Epithelial cell of esophagus (primary cell): ENCODE results near the gene ZRANB2.
A peak's percentile ranks its signal among the peaks of the same experiment; 100 is the strongest.

Experiments
- DNase-seq: peaks from one replicate; pipeline ENCODE4 v3.0.0; 2010; ENCODE audit warnings: low read depth
- H3K4me3 ChIP-seq: 2 replicates; pipeline ENCODE4 v1.5.1; 2011; ENCODE audit warnings: mild to moderate bottlenecking, low read length, control low read depth
- TF ChIP-seq, protein P1 (sequence below): IDR thresholded peaks from 2 replicates; pipeline ENCODE4 v1.5.1; 2011; ENCODE audit warnings: low read depth, mild to moderate bottlenecking, low read length, control low read depth, inconsistent platforms; ENCODE audit not compliant: insufficient read depth; ENCODE audit errors: missing control alignments

Gene ZRANB2

DNA sequence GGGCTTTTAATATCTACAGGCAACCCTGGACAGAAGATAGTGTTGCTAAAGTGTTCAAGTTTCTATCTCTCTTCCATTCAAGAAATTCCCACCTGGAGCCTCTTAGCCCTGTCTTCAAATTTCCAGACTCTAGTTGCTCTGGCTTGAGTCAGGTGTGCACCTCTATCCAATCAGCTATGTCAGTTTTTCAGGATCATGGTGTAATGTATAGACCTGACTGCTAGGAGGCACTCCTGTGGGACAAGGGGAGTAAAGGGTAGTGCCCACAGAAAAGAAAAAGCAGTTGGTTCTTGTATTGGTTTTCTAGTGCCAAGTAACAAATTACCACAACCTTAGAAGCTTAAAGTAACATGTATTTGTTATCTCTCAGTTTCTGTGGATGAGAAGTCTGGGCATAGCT is 6.2 kb upstream of the ZRANB2 start:
- H3K4me3 ChIP-seq: no peak overlapping the region
- no peak for DNase-seq
- TF ChIP-seq, protein P1, sequence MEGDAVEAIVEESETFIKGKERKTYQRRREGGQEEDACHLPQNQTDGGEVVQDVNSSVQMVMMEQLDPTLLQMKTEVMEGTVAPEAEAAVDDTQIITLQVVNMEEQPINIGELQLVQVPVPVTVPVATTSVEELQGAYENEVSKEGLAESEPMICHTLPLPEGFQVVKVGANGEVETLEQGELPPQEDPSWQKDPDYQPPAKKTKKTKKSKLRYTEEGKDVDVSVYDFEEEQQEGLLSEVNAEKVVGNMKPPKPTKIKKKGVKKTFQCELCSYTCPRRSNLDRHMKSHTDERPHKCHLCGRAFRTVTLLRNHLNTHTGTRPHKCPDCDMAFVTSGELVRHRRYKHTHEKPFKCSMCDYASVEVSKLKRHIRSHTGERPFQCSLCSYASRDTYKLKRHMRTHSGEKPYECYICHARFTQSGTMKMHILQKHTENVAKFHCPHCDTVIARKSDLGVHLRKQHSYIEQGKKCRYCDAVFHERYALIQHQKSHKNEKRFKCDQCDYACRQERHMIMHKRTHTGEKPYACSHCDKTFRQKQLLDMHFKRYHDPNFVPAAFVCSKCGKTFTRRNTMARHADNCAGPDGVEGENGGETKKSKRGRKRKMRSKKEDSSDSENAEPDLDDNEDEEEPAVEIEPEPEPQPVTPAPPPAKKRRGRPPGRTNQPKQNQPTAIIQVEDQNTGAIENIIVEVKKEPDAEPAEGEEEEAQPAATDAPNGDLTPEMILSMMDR: no peak

GRCh38 chr1:71086331-71086730 is 5.5 kb upstream of the ZRANB2 start:
- peak; percentile 93 for DNase-seq
- H3K4me3 ChIP-seq: no peak overlapping the region
- TF ChIP-seq, protein P1: no peak

DNA sequence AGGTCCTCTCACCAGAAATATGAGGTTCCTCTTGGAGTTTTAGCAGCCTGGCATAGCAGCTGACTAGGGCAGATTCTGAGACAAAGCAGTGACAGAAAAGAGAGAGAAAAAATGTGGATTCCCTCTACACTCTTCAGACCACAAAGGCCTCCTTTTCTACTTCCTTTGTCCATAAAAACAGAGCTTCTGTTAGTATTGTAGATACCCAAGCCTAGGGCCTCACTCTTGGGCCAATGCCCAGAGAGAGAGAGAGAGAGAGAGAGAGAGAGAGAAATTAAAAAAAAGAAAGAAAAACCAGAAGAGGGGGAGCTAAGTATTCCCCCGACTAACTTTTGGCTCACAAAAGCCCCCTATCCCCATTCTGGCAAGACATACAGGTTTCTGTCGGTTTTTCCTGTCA is 2.4 kb upstream of the ZRANB2 start:
- TF ChIP-seq, protein P1: no peak
- no peak for DNase-seq
- H3K4me3 ChIP-seq: no peak overlapping the region

GRCh38 chr1:71081697-71082080 is 854 bp upstream of the ZRANB2 start:
- DNase-seq: no peak
- TF ChIP-seq, protein P1: no peak
- H3K4me3 ChIP-seq: peak overlapping the region; percentile 98

DNA sequence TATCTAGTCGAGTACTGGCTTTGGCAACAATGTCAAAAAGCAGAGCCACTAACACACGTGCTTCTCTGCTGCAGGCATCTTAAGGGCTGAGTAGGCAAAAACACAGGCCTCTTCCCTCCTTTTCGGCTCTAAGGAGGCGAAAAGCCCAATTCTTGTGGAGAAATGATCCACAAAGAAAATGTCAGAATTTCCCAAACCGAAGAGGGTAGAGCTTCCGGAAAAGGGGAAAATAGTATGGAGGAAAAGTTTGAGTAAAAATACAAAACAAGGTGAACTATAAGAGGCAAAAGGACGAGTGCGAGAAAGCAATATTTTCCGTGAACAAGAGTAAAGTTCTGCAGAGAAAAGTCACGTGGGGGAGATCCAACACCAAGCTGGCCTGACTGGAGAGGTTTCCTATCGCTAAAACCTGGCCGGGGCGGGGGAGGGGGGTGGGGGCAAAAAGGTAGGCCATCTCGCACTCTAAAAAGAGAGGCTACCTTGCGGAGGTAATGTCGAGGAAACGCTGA is 551 bp downstream of the ZRANB2 start:
- peak overlapping the region; percentile 98 for H3K4me3 ChIP-seq
- TF ChIP-seq, protein P1: no peak
- DNase-seq: peak; percentile 32

- no peak for DNase-seq
- TF ChIP-seq, protein P1: no peak
- no peak overlapping the region for H3K4me3 ChIP-seq
These were observed 6.2 kb downstream of the ZRANB2 start for GRCh38 chr1:71074681-71075080.

- DNase-seq: no peak
- TF ChIP-seq, protein P1: no peak
- no peak overlapping the region for H3K4me3 ChIP-seq
These were observed 8.6 kb downstream of the ZRANB2 start for GRCh38 chr1:71072273-71072672.
